Left colon (tissue), 2 donors: ENCODE results near the gene SETBP1. TPM values are rescaled to one million over a fixed set of nuclear protein-coding genes. Genes with fewer than 3 reads are reported as not detected.

Source experiments
- ATAC-seq: fragments of 200-7000 bp; cut with Tn5 transposase; one replicate; pipeline ENCODE4 v1.9.1; 2020; ENCODE audit warnings: mild to moderate bottlenecking, moderate library complexity
- DNase-seq, 2 donors: peaks; one replicate each; pipeline ENCODE4 v3.0.0-alpha.2; 2020
- intact Hi-C, 2 donors: fragments of 100-400 bp; cut with DNase I in 1 of 2; cut with micrococcal nuclease in 1 of 2; formaldehyde crosslinking; loops; one replicate each; pipeline versions ENCODE4 v1.11.2 to v1.14.0; 2022; cut with DNase I, micrococcal nuclease
- microRNA-seq, 2 donors: library from miRNA; unstranded; fragments of <30 nt; microRNA quantifications; one replicate each; pipeline versions ENCODE4 v1.1.0 to v1.2.0, GENCODE V29; 2020
- total RNA-seq, 2 donors: library from RNA; stranded (reverse); fragmentation: NEBNext Ultra II Directional; extraction: Animal tissue kit (Norgen Biotek cat#: 25700); gene quantifications; one replicate each; pipeline ENCODE4 v1.2.1, GENCODE V29; 2021
- donor health status: DM: no; HTN: no; CAD: no.
- donor health status: DM: yes; HTN: yes; CAD: no.

SETBP1 gene
- total RNA-seq, 2 donors from 2014 or later: 10.2 to 21.2 TPM

DNA sequence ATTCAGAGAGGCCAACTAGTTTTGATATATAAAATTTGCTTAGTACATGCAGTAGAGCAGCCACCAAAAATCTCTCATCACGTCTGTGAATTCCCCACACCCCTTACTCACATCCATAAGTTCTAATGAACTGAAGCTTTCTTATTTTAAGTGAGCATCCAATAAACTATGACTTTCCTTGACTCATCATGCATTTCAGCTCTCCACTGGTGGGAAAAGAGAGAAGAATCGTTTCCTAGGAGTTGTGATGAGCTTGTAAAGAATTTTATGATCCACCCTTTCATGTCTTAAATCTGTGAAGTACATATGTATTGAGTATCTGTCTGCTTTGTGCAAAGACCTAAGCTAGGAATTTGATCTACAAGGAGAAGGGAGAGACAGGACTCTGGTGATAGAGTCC lies 428.6 kb downstream of the SETBP1 start:
- DNase-seq (no peak), ATAC-seq (no peak)
- intact Hi-C loops: no loop called here

DNA sequence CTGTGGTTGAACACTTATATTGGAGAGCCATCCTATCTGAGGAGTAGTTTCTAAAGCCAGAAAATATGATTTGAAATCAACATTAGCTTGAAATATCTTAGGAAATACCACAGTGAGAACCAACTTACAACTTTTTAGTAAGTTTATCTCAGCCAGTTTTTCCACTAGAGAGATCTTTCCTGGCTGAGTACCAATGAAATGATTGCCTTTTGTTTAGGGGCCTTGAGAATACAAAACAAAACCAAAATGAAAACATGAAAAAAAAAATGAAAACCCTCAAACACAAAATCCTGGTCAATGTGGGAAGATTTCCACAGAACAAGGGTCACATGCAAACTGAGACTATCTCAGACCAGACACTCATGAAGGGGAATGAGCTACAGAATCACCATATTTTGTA lies 429.0 kb downstream of the SETBP1 start:
- ATAC-seq: no peak
- DNase-seq: no peak
- intact Hi-C loops: no loop called here

DNA sequence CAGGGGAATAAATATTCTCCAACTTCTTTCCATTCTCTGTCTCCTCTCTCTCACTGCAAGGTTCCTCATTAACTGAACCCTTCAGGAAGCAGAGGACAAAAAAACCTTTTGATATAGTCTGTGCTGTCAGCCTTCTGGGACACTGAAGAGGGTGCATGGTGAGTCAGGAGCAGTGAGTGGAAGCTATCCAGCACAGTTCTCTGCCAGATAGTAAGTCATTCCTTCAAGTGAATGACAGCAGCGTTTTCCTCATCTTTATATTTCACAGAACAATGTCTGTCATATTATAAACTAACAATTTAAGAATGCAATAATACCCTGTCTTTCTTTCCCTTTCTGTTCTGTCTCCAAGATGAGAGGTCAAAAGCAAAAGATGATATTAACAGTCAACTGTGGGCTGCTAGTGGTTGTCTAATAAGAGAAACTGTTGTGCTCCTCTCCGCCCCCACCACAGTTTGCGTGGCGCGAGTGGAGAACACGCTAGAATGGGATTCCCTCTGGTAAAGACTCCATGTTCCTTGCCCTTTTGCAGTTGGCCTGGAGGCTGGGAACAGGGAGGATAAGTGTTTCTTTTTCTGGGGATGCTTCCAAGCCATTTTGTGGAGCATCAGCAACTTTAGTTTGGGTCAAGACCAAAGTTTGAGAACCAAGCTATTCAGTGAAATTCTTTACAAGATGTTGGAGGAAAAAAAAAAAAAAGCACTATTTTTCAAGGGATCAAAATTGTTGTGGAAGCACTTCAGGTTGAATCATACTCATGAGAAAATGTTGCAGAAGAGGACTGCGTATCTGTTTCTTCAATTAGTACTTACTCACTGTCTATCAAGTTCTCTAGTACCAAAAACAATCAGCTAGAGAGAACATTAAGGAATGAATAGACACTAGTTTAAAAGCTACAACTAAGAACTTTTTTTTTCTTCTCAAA lies 430.2 kb downstream of the SETBP1 start:
- ATAC-seq: no peak
- no peak for DNase-seq
- intact Hi-C loops: no loop called here

DNA sequence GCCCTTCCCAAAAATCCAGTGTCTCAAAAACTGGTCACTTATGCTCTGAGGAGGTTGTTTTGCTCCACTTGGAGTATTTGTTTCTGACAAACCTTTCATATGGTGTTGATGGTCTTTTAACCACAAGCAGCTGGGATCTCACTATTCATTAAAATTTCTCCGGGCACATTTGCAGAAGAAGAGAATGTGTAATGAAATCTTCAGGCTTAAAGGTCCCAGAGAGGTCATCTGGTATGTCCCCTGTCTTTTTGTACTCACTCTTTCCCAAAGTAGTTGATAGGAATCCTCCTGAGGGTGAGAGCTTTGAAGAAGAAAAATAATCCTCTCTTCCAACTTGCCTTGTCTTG lies 430.8 kb downstream of the SETBP1 start:
- ATAC-seq (no peak), DNase-seq (no peak)
- intact Hi-C loops: no loop called here

DNA sequence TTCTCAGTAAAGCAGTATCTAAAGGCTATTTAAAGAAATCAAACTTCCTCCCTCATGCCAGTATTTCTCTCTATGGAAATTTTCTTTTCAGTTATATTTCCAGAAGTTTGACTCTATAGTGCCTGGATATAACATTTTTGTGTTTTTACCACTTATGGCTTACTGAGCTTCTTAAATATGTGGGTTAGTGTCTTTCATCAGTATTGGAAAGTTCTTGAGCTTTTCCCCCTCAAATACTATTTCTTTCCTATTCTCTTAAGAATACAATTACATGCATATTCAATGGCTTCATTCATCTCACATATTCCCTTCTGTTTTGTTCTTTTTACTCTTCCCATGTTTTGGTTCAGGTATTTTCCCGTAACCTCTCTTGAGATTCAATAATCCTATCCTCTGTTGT lies 432.0 kb downstream of the SETBP1 start:
- ATAC-seq (no peak), DNase-seq (no peak)
- intact Hi-C loops: no loop called here

DNA sequence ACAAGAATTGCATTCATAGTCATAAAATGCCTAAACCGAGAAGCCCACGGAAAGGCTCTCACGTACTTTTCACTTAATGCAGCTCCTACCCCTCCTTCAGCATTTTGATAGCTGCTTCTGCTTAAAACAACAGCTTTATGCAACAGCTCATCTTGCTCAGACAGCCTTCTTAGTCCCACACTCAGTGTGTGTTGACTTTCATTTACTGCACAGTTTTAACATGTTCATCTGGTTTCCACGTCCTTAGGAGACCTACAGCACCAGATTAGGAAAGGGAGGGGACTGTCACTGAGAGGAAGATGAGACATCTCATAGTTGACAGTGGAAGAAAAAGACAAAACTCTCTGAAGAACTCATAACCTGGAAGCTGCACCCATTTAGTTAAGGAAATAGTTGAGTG lies 435.4 kb downstream of the SETBP1 start:
- intact Hi-C loops: no loop called here
- DNase-seq (no peak), ATAC-seq (no peak)

Small RNA genes lying within 50 kb of the gene (microRNA-seq; reads per million reads assigned to microRNA genes)
- gene MIR4319: 0 reads per million in 2 donors
